Middle frontal gyrus (tissue), 1 donor: ENCODE results near the gene GBP2.
"Not testable (repeated sequence)": the region's sequence is repeated elsewhere in the genome, so short reads cannot be mapped to it uniquely, and the experiment has no call there.

Source experiments
- DNase-seq: peaks from one replicate; pipeline ENCODE4 v3.0.0-alpha.2; 2015; ENCODE audit warnings: low spot score; ENCODE audit errors: extremely low spot score

The GBP2 gene

GRCh38 chr1:89125913-89126580 is at the start of gene GBP2:
TSS of gene GBP2 (minus strand) at chr1:89126114. CDS start at chr1:89121966, 4,148 bp downstream.
- DNase-seq = no peak

GRCh38 chr1:89174491-89174890 is 48.6 kb upstream of the GBP2 start:
- no peak for DNase-seq

DNA sequence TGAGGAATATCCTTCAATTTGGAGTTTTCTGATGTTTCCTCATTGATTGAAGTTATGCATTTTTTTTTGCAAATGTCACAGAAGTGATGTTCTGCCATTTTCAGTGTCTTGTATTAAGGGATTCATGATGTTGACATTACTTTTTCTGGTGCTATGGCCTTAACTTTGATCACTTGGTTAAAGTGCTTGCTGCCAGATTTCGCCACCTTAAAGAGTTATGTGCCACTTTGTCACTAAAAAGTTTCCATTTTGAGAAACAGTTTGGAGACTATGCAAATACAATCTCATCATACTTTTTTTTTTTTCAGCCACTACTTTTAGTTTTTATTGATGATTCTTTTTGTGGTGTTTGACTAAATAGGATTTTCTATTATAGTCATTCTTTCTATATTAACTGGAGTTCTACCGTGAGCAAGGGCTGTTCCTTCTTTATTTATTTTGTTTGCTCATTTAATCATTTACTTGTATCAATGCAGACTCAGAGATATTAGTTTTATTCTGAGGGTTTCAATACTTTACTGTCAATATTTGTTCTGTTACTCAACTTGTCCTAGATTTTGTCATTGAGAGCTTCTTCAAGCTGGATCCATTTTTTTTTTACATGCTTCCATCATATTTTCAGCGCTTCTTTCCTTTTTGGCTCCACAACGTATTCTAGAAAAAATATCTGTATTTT is 46.7 kb upstream of the GBP2 start:
- DNase-seq = no peak

GRCh38 chr1:89171067-89171438 is 45.1 kb upstream of the GBP2 start:
- no peak for DNase-seq

DNA sequence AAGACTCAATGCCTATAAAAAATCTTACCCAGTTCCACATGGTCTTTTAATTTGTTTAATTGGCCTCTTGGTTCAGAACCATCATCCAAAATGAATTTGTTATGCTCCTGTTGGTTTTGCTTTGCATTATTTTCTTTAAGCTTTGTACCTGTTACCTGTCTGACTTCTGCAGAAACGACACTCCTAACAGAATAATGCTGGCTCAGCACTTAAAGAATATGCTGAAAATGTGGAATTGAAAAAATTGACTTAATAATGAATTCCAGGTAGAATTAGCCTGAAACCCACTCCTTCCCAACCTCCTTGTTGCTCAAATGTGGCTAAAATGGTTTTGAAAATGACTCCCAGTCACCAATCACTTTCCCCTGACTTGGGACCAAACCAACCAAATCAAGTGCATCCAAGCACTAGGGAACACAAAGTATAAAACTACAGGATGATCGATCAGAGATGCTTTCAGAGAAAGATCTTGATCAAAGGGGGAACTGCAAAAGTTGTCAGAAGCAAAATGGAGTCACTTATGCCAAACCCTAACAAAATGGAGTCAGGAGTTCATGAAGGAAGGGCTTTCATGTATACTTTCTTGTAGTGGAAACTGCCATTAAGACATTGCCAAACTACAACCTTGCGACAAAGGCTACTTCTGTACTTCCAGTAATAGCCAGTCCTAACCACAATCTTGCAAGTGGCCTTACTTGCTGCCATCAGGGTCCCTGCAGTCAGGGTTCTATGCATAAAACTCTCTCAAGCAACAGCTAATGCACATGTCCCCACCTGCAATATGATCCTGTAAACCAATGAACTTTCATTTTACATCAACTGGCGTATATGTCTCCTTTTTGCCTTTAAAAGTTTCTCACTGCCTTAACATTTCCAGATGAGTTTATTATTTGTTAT is 44.5 kb upstream of the GBP2 start:
- no peak for DNase-seq

DNA sequence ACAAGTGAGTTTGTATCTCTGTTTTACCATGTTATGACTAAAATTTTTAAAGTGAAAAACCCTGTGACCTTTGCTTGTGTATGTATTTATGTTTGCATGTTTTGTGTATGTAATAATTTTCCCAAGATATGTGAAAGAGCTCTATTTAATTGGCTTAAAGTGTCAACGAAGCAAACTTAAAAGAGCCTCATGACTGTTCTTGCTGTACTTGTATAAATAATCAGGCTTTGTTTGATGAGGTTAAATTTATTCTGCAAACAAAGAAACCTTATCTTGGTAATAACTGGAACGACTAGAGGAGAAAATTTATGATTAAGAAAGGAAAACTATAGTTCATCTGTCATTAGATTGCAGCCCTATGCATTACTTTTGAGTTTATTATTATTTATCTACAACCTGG is 43.3 kb upstream of the GBP2 start:
- DNase-seq = no peak

DNA sequence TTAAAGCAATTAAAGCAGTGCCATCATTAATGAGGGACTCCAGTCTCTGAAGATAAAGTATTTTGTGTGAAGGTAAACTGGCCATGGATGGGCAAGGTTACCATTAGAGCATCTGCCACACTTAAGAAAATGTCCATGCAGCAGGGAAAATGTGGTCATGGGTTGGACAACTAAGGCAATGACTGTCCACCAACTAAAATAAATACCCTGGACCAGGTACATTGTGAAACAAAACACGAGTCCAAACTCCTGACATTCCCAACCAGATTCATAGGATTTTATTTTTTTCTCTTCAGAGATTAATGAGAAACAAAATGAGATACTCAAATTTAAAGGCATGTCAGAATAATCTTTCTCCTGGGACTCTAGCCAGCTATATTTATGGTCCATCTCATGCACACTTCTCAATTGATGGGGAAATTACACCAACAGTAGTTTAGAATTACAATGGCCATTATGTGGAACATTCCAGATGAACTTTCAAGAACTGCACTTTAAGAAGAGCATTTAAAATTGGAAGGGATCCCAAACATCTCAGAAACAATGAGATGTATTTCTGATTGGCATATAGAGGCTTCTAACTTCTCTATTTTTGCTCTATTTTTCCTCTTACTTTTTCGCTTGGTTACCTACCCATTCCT is 41.8 kb upstream of the GBP2 start:
- DNase-seq = no peak

- DNase-seq = no peak
Measured at GRCh38 chr1:89166705-89167104, 40.8 kb upstream of the GBP2 start.

DNA sequence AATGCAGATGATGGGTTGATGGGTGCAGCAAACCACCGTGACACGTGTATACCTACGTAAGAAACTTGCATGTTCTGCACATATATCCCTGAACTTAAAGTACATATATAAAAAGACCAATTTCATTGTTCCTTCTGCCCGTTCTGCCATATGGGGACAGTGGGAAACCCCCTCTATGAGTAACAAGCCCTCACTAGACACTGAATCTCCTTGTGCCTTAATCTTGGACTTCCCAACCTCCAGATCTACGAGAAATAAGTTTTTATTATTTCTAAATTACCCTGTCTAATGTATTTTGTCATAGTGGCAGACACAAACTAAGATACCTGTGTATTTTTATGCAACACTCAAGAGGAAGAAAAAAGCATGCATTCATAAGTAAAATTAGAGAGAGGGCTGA is 39.9 kb upstream of the GBP2 start:
- no peak for DNase-seq

GRCh38 chr1:89151047-89151446 is 25.1 kb upstream of the GBP2 start:
- DNase-seq = no peak

DNA sequence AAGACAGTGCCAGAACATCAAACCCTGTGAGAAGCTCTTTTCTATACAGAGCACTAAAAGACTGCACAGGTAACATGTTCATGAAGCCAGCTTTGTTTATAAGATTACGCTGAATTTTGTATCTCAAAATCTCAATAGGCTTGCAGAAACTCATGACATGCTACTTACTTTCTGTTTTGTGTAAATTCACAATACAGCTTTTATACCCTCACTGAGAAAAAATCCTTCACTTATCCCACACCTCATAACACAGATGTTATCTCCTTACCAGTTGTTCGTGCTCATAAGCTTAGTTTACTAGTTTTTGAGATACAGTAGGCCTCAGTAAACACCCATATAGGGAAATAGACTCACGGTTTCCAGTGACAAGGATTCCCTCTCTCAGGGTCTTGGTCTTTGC is 24.1 kb upstream of the GBP2 start:
- no peak for DNase-seq

DNA sequence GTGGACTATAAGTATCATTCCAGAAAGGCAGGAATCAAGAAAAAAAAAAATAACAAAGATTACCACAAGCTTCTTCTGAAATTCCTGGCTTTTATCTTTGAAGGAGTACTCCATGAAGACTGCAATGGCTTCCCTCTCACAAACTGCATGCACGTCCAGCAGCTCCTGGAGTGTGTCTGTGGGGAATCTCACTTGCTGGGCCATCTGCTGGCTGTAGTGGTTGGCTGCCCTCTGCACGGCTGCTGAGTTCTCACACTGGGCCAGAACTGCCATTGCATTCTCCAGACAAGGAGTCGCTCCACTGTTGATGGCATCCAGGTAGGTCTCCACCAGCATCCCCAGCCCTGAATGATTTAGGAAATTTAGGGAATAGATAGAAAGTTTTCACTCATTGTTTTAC is 23.3 kb upstream of the GBP2 start:
- no peak for DNase-seq

GRCh38 chr1:89147678-89148658 is 22.1 kb upstream of the GBP2 start:
- no peak for DNase-seq

DNA sequence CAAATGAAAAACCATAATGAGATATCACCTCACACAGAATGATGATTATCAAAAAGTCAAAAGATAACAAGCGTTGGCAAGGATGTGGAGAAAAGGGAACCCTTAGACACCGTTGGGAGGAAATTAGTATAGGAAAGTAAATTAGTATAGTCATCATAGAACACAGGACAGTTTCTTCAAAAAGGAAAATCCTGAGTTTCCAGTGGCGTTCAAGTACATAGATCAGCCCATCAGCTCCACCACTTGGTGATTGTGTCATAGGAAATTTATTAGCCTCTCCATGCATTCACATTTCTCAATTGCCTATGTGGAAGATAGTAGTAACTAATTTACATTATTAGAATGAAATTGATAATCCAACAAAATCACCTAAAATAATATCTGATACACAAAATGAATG is 20.8 kb upstream of the GBP2 start:
- no peak for DNase-seq

GRCh38 chr1:89143484-89143883 is 17.6 kb upstream of the GBP2 start:
- DNase-seq = no peak

DNA sequence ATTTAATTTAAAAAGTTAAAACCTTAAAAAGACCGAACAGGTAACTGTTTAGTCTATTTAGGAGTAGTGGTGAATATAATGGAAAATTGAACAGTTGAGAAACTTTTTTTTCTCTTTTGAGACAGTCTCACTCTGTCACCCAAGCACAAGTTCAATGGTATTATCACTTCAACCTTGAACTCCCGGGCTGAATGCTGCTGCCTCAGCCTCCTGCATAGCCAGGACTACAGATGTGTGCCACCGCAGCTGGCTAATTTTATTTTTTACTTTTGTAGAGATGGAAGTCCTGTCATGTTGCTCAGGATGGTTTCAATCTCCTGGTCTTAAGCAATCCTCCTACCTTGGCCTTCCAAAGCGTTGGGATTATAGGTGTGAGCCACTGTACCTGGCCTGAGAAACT is 16.2 kb upstream of the GBP2 start:
- no peak for DNase-seq

DNA sequence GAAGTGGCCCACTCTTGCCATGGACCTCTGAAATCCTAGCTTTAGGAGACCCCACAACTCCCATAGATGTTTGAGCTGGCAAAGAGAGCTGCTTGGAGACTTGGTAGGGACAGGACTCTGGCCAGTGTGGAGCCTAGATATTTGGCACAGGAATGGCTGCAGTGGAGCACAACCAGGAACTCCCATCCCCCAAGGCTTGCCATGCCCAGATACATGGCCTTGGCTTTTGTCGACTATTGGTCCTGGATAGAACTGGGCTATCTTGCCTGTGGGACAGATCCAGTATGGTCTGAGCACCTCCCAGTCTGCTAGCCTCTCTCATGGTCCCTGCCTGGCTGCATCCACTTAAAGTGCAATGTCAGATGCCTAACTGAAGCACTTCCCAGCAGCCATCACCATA is 7.8 kb upstream of the GBP2 start:
- DNase-seq = no peak

- DNase-seq = no peak
Measured at GRCh38 chr1:89130716-89131115, 4.8 kb upstream of the GBP2 start.

DNA sequence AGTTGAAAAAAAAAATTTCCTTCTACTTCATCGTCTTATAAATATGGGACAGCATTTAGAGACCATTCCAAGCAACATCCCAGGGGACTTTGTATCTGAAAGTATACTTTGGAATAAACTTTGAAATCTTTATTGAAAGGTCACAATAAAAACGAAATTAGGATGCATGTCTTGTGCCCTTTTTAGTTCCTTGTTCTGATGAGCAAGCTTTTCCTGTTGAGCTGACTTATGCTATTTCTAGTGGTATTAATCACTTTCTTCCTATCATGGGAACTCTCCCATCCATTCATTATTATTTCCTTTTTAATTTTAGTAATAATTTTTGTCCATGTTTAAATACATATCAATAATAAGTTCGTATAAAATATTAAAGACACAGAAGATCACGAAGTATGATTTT is 4.0 kb upstream of the GBP2 start:
- DNase-seq = no peak

DNA sequence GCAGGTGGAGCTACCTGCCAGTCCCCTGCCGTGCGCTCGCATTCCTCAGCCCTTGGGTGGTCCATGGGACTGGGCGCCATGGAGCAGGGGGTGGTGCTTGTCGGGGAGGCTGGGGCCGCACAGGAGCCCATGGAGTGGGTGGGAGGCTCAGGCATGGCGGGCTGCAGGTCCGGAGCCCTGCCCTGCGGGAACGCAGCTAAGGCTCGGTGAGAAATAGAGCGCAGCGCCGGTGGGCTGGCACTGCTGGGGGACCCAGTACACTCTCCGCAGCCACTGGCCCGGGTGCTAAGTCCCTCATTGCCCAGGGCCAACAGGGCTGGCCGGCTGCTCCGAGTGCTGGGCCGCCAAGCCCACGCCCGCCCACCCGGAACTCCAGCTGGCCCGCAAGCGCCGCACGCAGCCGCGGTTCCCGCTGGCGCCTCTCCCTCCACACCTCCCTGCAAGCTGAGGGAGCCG is 2.1 kb upstream of the GBP2 start:
- DNase-seq = not testable (repeated sequence)
